GM18499 (cell line): ENCODE data around the gene COL18A1.
"Not testable (repeated sequence)": the region's sequence is repeated elsewhere in the genome, so short reads cannot be mapped to it uniquely, and the experiment has no call there.

ENCODE experiments used
- ATAC-seq: cut with Tn5 transposase; IDR thresholded peaks from one replicate; pipeline ENCODE4 v1.9.1; 2021; ENCODE audit warnings: moderate number of reproducible peaks; ENCODE audit not compliant: insufficient read depth, unreplicated experiment

The COL18A1 gene

DNA sequence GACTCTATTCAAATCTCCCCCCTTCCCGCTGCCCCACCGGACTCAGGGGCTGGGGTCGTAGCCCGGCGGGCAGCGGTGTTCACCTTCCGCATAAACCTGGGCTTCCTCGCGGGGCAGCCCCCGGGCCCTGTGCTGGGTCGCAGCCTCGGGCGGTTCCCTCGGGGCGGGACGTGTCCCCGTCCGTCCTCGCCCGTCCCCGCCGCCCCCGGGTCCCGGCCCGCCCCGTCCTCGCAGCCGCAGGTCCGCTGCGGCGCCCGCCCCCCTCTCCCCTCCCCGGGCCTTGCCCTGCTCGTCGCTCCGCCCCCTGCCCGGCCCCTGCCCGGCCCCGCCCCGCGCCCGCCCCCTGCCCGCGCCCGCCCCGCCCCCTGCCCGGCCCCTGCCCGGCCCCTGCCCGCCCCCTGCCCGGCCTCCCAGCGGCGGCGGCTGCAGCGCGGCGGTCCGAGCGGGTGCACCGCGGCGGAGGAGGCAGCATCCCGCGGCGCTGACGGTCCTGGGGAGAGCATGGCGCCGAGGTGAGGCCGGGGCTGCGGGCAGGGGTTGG, at the start of gene COL18A1:
Gene COL18A1 (plus strand): TSS at position 436 of the 541 bp plus-strand sequence. CDS start 66 bp downstream, at position 502.
- ATAC-seq, result no peak

DNA sequence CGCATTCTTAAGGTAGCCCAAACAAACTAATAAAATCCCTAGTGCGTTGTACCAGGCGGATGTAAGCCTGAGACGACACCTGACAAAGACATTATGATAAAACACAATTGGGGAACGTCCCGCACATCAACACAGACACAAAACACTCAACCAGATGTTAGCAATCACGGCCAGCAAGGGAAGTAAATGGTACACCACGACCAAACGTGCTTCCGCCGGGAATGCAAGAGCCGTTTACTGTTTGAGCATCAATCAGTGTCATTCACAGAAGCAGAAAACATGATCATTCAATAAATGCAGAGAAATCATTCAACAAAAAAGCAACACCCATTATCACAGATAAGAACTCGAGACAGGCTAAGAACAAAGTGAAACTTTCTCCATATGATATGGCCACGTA, 49.4 kb upstream of the COL18A1 start:
- no peak for ATAC-seq

DNA sequence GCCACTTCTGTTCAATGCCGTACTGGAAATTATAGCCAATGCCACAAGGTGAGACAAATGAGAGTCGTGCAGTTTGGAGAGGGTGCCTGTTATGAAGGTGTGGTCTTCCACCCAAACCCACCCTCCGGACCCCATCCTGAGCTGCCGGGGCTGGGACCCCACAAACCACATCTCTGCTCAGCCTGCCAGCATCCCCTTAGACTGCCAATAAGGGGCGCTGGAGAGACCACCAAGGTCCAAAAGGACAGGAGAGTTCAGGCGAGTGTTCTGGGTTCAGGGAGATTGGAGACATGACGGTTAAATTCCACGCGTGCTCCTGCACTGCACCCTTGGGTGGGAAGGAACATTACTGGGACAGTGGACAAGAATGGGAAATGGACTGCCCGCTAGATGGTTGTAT, 48.7 kb upstream of the COL18A1 start:
- no peak for ATAC-seq

DNA sequence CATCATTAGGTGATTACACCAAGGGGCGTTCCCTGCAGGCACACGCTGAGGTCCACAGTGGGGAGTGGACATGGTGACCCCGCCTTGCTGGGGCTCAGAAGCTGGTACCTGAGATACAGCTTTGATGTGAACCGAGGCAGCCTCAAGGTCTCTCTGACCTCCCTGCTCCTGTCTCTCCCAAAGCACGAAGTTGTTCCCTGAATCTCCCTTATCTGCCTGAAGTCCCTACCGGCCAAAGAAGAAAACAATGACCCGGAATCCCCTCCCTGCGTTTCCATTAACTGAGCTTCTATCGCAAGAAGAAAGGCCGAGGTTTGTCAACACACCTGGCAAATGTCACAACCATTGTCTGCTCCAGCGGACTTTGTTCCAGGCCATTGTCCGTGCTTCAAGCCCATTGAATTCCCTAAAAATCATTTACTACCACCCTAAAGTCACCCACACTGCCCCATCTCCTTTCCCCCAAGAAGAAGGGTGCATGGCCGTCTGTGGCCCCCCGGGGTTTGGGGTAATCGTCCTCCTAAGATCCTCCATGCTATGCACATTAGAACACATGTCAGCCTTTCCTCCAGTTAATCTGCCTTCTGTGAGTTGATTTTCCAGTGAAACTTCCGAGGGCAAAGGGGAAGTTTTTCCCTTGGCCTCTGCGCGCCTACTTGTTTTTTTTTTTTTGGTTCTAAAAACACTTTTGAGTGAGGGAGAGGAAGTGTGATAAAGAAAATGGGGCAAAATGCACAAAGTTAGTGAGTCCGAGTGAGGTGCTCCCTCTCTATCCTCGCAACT, 48.1 kb upstream of the COL18A1 start:
- no peak for ATAC-seq

DNA sequence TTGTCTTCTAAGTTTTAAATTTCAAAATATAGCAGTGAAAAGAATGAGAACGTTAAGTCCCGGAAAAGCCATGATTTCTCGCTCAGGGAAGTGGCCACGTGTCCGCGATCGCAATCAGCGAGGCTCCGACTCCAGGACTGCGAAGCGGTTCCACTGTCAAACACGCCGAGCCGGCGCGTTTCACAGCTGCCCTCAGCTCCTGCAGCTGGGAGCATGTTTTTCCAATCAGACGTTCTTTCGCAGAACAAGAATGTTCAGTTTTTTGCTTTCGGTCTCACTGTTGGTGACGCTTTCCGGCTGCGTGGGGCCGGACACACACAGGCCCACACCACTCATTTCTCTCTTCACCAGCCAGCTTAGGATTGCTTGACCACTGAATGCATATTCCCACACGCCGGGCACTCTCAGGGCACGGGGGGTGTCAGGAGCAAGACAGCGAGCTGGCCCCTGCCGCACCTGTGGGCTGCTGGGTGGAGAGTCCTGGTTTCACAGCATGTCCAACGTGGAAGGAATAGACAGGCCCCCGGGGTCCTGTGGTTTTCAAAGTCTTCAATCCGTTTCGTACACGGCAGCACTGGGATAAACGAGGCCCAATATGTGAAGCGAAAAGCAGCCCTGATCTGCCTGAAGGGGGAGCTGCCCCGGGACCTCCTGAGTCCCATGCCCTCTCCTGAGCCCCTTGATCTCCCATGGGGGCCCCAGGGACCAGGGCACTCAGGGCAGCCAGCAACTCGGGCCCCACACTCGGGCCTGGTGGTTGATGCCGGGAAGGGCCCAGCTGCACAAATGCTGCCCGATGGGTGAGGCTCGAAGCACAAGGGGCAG, 47.3 kb upstream of the COL18A1 start:
- no peak for ATAC-seq

DNA sequence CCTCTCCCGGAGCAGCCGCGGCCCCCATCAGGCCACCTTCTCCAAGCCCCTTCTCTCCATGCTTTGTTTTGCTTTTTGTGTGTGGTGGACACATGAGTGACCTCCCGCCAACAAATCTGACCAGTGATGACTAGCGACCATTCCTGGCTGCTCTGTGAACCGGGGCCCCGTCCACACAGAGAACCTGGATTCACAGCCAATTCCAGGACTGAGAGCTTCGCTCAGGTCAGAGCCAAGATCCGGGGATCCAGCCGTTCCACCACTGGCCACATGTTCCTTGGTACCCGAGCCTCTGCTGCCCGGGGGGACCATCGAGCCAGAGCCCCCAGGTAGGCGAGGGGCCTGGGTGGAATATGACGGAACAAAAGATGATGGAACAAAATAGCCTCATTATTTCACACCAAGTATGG, 46.7 kb upstream of the COL18A1 start:
- ATAC-seq, result no peak

DNA sequence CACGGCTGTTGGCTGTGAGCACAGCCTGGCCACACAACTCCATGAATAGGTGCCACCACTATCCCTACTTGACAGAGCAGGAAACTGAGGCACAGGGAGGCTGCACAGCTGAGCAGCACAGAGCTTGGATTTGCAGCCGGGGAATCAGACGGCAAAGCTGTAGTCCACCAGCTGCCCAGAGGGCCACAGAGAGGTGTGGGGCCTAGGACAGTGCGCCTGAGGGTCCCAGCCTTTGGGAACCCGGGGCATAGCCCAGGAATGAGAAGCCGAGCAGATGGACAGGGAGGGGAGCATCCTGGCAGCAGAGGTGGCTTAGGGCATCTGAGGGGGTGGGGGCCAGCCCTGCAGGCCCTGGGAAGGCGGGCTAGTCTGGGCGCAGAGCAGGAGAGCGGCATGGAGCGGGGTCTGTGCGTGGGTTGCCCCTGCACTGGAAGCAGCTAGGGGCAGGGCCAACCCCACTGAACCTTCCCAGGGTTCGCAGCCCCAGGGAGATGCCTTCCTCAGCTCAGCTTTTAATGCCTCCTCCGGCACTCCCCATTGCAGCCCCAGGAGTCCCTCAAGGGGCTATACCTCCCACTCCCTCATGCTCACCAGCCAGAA, 46.2 kb upstream of the COL18A1 start:
- no peak for ATAC-seq

DNA sequence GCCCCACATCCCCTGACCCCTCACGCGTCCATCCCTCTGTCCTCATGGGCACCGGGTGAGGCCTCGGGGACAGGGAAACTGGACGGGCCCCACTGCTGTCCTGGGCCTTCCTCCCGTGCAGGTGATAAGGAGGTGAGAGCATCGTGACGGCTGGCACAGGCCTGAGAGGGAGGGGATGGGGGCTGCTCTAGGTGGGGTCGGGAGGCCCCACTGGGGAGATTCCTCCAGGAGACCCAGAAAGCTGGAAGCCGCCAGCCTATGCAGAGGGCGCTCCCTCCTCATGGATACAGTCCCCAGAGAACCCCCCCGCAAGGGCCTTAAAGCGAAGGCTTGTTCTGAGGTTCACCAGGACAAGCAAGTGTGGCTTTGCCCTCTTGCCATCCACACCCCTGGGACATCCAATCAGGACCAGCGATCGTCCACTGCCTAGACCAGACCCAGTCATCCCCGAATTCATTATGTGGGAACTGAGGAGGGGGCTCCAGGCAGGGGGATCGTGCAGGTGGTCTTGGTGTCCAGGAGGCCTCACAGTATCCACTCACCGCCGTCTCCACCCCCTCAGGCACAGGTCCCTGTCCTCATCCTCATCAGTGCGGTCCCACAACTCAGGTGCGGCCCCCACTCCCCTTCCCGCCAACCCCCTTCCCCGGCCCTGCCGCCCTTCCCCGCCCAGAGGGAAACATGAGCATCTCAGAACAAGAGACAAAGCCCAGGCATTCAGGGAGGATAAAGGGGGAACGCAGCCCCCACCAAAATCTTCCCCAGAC, 45.3 kb upstream of the COL18A1 start:
- no peak for ATAC-seq

DNA sequence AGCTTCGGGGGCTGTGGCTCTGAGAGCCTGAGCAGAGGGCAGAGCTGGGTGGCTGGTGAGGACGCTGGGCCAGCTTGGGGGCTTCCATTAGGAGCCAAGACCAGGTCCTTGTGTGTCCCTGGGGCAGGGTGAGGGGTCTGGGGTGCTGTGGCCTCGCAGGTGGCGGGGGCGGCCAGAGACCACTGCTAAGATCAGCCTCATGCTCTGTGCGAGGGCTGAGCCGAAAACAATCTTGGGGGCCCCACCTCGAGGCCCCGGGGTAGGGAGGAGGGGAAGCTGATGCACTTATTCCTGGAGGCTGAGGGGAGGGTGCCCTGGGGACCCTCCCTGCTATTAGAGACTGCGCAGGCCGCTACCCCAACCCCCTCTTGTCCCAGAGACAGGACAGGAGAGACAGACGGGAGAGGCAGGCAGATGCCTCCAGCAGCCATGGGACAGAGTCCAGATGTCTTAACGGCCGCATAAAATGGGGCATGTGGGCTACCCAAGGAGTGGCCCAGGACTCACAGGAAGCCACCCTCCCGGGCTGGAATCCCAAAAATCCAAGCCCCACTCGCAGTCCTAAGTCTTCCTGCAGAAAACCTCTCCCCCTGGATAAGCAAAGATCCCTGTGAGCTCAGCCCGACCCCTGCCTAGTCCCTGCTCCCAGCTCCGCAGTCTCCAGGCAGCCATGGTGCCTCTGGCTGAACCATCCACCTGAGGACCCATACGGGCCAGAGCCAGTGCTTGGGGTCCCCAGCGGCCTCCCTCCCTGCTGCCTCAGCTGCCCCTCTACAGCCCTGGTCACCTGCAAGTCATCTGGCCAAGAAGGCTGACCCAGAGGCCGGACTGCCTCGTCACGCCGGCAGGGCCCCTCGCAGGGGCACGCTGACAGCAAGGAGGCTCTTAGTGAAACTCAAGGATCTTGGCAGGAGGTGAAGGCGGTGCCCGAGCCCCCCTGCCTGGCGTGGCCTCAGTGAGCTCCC, 43.6 kb upstream of the COL18A1 start:
- ATAC-seq, result no peak

DNA sequence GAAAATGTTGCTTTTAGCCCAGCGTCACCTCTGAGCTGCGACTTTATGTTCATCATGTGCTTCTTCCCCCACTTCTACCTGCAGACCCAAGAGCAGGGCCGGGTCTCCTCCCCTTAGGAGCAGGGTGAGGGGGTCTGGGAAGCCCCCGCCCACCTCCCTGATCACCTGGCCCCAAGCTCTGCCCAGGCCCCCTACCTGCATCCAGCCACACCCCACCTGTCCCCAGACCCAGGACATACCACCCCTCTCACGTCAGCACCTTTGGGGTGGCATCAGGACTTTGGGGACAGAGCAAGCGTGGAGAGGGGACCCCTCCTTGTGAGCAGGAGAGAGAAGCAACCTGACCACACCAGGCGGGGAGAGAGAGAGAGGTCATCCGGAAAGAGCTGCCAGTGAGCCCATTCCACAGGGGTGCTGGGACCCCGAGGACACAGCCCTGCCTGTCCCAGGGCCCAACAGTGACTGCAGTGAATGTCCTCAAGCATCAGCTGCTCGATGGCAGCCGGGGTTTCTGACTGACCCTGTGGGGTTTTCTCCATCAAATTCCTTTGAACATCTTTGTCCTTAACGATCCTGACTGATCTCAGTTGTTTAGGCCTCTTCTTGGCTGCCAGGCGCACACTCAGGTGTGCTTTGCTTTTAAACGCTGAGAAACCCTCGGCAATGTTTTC, 42.8 kb upstream of the COL18A1 start:
- no peak for ATAC-seq

DNA sequence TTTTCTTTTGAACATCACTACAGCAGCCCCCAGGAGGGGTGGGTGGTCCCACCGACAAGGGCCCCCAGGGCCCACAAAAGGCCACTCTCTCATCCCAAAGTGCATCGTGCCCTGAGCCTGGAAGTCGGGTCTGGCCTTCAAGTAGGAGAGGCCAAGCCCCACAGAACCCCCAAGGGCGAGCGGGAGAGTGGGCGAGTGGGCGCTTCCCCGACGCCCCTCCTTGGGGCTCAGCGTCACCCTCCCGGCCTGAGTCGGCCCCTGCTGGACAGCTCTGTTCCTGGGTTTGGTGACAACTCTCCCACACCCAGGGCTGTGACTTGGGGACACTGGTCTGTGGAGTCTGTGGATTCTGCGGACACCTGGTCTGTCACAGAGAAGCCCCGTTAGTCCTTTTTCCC, 42.2 kb upstream of the COL18A1 start:
- no peak for ATAC-seq

DNA sequence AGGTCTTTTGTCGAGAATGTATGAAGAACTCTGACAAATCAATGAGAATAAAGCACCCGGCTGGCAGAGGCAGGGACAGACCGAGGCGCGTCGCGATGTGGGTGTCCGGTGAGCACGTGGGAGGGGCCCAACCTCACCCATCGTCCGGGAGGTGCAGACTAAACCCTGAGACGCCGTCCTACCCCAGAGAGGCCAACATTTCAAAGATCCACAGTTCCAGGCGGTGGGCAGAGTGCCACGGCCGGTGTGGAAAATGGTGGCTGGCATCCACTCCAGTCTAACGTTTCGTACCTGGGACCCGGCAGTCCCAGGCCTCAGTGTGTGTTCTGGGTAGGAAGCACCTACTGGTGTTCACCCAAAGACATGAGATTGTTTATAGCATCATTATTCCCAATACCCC, 41.7 kb upstream of the COL18A1 start:
- not testable (repeated sequence) for ATAC-seq

DNA sequence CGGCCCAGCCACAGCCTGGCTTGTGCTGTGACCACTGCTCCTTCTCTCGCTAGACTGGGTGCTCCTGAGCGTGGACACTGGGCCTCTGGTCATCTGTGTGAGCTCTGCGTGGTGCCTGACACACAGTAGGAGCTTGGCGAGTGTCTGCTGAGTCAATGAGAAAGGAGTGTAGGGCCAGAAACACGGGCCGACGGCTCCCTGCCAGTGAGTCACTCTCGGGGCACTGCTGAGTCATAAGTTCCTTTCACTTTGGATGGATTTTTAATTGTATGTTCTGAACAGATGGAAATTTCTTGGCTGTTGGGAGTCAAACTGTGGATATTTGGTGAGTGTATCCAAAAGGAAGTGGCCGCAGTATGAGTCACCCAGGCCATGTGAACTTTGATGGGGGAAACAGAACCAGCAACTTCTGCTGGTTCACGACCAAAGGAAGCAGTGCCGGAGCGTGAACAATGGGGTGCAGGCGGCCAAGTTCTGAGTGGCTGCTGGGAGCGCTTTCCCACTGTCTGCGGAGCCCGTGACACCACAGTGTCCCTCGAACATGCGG, 41.0 kb upstream of the COL18A1 start:
- no peak for ATAC-seq

DNA sequence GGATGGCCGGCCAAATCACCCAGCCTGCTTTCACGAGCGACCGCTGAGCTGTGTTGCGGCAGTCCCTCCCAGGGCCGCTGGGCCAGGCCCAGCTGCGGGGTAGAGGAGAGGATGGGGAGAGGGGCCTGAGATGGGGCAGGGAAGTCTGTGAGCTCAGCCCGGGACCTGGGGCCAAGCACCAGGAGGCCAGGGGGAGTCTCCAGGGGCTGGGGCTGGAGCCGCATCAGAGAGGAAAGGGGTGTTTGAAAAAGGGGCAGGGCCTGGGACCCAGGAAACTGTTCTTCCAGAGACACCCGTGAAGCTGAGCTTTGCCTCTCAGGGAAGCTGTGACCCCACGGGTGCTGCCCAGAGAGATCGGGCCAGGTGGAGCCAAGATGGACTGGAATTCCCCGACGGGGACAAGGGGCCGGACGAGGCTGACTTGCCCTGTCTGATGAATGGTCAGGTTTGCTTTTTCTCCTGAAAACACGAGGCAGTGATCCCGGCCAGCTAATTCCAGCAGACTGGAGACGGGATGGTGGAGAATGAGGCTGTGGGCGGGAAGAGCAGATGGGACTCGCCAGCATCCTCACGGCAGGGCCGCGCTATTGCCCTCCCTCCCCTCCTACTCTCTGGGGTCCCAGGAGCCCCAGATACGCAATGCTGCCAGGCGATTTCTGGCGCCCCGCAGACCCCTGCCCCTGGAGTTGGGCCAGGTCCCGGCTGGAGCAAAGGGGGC, 40.3 kb upstream of the COL18A1 start:
- no peak for ATAC-seq

DNA sequence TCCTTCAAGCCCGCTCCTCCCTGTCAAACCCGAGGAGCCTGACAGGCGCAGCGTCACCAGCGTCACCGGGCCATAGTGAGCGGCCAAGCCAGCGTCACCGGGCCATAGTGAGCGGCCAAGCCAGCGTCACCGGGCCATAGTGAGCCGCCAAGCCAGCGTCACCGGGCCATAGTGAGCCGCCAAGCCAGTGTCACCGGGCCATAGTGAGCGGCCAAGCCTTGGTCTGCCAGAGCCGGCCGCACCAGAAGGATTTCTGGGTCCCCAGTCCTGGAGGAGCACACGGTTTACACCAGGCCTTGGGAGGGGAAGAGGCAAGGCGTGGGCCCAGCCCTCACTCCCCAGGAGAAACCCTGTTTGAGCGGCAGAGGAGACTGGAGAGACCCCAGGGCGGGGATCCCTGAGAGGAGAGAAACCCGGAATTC, 39.8 kb upstream of the COL18A1 start:
- ATAC-seq, result no peak

DNA sequence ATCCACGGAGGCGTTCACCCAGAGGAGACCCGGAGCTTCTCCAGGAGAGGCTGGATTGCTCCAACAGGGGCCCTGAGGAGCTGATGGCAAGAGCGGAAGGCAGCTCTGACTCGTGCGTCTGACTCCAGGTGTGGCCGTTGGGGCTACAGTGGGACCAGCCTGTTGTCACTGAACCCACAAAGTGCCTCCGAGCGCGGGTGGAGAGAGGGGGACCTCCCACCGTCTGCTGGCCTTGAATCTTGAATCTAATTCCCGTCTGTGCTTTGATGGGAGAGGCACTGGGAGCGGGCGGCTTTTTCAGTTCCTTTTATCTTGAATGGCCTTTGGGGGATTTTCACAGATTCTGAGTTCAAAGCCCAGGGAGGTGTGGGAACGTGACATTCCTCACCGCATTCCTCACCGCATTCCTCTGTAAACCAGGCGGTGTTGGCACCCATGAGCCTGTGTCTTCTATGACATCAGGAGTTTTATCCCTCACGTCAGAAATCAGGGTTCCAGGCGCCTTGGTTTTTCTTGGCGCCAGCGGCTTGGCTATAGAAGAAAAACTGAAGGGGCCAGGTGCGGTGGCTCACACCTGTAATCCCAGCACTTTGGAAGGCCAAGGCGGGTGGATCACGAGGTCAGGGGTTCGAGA, 39.2 kb upstream of the COL18A1 start:
- ATAC-seq, result no peak

DNA sequence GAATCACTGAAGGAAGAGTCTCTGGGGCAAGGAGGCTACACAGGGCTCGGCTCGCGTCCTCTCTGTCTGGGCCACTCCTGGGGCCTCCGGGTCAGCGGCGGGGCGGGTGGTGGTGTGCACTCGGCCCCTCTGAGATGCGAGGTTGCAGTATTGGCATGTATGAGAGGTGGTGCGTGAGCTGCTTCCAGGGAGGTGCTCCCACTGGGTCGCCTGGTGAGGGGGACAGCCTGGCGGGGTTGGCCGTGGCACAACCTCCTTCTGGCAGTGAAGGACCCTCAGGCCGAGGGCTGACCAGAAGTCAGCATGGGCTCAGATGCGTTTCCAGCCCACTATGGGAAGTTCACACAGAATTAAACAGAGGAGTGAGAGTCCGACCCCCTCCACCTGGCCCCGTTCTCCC, 38.5 kb upstream of the COL18A1 start:
- no peak for ATAC-seq
